ENCODE measurements around the gene ZNRF1.
"Not testable (repeated sequence)": the region's sequence is repeated elsewhere in the genome, so short reads cannot be mapped to it uniquely, and the experiment has no call there.

Gene ZNRF1

DNA sequence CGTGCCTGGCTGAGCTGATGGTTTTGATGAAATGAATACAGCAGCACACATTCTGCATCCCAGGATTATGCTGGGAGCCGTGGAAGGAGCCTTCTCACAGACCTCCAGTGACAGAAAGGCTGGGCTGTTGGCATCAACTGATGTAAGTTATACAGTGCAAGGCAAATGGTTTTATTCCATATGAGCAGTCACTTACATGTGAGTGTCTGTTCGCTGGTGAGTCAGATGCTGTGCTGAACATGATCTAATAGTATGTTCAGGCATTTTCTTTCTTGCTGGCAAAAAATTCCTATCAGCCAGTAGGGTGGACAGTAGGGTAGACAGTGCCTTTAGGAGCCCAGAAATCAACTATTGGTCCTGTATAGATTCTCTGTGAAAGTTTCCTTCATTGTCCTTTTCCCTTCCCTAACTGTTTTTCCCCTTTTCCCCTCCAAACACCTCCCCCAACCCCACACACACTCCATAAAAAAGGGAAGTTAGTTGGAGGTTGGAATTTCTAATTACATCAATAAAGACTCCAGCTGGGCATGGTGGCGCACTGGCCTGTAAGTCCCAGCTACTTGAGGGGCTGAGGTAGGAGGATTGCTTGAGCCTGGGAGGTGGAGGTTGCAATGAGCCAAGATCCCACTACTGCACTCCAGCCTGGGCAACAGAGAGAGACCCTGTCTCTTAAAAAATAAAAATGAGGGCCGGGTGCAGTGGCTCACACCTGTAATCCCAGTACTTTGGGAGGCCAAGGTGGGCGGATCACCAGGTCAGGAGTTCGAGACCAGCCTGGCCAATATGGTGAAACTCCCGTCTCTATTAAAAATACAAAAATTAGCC is 81.6 kb downstream of the ZNRF1 start:
- DNase-seq, result peak; percentile 60

DNA sequence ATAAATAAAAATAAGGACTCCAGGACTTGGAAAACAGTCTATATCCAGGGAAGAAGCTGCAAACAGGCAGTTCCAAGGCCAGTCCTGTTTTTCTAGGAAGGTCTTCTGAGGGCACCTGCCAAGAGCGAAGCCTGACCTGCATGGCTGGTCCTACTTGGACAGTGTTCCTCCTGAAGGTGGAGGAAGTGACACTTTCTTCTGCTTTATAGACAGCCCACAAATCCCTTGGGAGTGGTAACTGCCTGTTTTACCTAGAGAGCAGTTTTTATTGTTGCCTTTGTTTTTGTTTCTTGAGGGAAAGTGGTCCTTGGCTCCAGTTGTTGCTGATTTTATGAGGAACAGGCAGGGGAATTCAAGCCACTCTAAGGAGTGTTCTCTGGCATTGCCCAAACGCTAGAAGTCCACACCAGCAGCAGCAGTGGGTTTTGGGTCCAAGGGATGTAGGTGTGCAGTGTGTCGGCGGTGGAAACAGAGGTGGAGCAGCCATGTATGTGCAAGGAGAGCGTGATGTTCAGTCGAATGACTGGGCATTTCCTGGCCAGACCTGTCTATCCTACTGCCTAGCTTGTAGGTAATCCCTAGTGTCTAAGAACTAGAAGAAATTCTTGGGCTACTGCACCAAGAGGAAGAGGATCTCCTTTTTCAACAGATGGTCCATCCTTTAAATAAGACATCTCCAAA is 82.5 kb downstream of the ZNRF1 start:
- no peak for DNase-seq

DNA sequence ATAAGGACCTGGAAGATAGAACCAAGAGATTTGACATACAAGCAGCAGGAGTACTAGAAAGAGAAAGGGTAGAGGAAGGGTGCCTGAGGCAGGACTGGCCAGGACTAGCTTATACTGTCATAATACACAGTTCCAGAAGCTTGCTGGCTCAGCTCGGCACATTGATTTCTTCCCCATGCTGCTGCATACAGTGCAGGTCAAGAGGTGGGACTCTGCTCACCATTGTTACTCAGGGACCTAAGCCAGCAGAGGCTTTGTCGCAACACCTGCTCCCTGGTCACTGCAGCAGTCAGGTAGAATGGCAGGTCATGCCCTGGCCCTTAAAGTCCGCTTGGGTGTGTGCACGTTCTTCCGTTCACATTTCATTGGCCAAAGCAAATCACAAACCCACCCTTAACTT is 85.0 kb downstream of the ZNRF1 start:
- no peak for DNase-seq

DNA sequence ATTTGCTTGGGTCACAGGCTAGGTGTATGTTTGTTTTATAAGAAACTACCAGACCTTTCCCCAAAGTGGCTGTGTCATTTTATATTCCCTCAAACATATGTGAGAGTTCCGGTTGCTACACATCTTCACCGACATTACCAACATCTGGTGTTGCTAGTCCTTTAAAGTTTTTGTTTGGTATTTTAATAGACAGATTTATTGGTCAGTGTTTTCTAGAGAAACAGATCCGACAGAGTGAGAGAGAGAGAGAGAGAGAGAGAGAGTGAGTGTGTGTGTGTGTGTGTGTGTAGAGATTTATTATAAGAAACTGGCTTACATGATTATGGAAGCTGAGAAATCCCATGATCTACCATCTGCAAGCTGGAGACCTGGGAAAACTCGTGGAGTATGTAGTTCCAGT is 86.7 kb downstream of the ZNRF1 start:
- no peak for DNase-seq

DNA sequence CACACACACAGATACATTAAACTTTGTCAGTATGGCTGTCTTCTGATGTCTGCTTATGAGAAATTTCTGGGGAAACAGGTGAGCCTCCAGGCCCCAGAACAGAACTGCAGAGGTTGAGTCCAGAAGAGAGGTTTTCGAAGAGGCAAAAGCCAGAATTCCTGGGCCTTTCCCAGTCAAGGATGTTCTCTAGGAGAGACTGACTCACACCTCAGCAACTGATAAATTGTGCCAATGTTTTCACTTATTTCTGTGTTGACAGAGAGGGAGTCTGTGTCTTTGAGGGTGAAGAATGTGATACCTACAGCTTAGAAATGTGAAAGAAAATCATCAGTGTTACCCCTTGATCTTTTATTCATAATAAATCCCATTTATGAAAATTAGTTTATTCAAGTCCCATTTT is 87.5 kb downstream of the ZNRF1 start:
- peak; percentile 17 for DNase-seq

DNA sequence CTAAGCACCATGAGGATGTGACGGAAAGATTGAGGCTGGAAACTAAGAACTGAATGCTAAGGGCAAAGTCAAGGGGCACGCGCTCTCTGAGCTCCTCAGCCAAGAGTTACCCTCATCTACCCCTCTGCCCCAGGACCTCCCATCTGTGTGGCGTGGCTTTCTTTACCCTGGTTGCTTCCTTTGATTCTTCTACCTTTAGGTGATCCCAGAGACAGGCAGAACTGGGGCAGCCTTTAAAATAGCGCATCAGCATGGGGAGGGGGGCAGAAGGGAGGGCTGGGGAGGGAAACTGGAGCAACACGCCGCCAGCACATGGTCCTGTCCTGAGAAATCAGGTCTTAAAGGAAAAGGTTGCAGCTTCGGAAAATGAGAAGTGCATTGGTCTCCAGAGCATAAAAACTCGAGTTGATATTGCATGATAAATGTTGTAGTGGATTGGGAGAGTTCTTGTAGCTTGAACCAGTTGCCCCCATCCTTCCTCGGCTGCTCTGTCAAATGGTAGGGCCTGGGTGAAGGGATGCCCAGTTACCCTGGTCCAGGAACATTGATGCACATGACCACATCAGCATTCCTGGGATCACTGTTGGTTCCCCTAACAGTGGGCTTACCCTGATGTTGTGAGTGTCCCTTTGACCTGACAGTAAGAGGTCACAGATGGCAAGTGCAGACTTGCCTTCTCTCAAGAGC is 88.0 kb downstream of the ZNRF1 start:
- DNase-seq, result no peak

DNA sequence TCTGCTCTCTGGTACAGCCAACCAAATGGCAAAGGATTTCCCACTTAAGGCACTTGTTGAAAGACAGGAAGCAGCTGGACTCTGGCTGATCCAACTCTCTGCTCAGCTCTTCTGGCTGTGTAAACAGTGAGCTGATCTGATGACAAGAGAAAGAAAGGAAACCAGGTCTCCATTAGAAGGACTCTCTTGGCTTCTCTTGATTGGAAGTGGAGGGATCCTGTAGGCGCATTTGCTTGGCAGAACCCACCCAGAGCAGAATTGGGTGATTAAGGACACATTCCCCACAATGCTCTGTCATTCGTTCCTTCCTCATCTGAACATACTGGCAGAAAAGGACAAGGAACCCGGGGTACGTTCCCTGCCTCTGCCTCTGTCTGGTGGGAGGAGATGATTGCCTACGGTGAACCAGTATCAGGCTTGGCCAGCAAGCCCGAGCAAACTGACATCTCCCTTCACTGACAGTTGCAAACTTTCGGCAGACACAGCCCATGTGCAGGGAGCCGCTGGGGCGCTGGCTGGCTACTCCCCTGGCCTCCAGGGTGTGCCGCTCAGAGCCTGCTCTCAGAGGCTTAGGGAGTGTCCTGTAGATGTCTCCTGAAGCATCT is 88.7 kb downstream of the ZNRF1 start:
- peak; percentile 19 for DNase-seq

DNA sequence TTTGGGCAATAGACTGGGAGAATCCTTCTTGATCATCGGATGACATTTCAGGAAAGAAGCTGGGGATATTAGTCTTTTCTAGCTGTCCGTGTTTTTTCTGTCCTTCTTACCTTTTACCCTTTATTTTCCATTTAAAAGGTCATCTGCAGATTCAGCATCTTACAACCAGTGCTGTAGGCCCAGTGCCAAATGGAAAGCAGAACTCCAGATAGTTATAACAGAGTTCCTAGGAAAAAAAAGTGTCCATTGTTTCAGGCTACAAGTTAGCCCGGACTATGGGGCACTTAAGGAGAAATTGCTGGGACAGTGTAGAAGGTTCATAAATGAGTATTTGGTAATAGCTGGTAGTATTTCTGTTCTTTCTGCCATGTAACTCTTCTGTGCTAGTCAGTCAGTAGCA is 89.4 kb downstream of the ZNRF1 start:
- DNase-seq, result no peak

DNA sequence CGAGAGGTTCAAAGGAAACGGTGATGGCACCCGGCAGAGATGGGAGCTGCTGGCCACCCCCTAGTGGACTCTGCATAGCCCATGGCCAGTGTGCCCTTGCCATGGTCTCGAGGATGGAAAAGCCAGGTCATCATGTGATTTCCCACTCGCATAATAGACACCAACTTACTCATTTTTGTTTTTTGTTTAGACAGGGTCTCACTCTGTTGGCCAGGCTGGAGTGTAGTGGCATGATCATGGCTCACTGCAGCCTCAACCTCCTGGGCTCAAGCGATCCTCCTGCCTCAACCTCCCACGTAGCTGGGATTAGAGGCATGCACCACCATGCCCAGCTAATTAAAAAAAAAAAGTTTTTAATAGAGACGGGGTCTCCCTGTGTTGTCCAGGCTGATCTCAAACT is 90.1 kb downstream of the ZNRF1 start:
- DNase-seq, result no peak

DNA sequence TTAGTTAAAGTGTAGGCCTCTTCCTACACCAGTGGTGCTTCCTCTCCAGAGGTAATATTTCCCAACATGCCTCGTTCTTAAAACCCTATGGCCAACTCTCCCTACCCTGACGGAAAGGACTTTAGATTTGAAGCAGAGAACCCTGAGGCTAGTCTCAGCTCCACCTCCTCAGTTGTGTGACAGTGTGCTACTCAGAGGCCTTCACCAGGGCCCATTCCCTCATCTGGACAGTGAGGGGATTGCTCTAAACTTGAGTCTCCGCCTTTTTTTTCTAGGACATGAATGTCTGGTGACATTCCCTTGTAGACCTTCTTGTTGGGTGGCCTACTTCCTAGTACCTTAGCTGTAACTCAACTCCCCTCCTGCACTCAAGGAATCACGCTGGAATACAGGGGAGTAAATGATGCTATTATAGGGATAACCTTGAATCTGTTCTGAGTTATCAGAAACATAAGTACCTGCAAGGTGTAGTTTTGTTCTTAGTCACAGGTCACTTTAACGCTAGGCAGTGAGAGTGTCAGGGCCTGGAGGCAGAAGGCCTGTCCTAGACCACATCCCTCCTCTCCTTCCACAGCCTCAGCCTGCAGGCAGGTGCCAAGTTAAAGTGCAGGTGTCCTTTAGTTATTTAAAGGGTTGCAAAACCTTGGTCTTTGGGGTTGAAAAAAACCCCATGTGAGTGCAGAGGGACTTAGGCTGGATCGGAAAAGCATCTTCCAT is 90.8 kb downstream of the ZNRF1 start:
- DNase-seq, result no peak

DNA sequence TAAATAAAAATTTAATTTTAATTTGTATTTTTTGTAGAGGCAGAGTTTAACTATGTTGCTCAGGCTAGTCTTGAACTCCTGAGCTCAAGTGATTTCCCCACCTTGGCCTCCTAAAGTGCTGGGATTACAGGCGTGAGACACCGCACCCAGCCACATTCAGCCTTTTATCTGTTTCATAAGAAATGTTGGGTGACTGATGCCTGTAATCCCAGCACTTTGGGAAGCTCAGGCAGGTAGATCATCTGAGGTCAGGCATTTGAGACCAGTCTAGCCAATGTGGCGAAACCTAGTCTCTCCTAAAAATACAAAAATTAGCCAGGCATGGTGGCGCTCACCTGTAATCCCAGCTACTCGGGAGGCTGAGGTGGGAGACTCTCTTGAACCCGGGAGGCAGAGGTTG is 92.1 kb downstream of the ZNRF1 start:
- DNase-seq, result not testable (repeated sequence)

DNA sequence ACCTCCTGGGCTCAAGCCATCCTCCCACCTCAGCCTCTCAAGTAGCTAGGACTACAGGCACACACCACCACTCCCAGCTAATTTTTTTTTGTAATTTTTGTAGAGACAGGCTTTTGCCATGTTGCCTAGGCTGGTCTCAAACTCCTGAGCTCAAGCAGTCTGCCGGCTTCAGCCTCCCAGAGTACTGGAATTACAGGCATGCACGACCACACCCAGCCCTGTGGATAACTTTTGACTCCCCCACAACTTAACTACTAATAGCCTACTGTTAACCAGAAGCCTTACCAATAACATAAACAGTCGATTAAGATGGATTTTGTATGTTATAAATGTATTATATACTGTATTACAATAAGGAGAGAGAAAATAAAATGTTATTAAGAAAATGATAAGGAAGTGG is 92.8 kb downstream of the ZNRF1 start:
- DNase-seq, result peak; percentile 35

DNA sequence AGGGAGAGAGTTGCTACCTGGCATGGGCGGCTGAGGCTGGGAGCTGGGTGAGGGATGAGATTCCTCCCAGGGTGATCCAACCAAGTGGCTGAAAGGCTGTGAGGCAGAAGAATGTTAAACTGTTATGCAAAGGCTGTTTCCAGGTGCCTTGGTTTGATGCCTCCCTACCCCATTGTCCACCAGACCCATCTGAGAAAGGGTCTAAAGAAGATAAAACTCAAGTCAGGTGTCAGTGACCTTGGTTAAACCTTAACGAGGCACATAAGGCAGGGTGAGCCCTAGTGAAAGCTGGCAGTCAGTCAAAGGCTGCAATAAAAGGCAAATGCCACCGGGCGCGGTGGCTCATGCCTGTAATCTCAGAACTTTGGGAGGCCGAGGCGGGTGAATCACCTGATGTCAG is 94.0 kb downstream of the ZNRF1 start:
- DNase-seq, result no peak

DNA sequence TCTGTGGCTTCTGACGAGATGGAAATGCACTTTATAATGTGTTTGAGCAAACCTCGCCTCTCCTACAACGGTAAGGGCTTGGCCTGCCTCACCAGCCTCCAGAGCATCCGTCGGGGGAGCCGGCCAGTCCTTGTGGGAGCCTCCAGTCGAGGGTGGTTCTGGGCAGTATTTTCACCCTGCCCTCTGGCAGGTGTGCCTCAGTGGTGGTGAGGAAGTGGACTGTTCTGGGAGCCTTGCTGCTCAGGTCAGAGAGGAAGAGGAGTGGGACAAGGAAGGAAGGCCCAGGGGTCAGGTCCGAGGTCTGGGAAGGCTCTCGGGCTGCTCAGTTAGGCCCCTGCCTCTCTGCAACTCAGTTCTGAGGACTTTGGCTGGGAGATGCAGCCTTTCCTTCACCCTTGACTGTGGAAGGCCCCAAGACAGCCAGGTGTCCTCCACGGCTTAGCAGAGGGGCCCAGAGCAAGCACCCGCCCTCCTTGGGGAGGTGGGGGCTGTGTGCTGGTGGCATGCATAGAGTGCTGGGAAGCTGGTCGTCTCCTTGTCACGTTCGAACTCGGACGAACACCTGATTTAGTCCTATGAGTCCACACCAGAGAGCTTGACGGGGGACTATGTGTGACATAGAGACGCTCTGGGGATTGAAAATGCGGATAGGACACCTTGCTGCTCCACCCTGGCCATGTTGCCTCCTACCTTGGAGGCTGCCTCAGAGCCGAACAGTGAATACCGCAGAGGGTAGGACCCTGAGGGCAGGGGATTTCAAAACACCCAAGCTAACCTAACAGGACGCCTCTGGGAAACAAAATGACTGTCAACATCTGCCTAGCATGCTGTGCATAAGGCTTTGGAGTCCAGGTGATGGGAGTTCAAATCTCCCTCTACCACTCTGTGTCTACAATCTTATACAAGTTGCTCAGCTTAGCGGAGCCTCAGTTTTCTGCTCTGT is 95.0 kb downstream of the ZNRF1 start:
- DNase-seq, result no peak

DNA sequence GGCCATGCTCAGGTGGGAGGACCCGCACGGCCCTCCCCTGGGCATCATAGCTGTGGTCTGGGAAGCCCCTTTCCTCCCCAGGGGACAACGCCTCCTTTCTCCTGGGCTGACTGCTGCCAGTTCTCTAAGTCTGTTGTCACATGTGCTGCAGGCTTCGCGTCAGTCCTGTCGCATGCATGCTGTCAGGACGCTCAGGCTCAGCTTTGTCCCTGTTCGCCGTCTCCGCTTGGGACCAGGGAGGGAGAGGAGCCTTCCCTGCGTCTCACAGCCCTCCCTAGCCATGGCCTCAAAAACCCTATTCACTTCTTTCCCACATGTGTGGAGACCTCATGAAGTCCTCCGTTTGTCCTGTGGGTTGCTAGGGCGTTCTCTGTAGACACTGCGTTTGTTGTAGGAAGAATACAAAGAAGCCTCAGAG is 96.4 kb downstream of the ZNRF1 start:
- no peak for DNase-seq

DNA sequence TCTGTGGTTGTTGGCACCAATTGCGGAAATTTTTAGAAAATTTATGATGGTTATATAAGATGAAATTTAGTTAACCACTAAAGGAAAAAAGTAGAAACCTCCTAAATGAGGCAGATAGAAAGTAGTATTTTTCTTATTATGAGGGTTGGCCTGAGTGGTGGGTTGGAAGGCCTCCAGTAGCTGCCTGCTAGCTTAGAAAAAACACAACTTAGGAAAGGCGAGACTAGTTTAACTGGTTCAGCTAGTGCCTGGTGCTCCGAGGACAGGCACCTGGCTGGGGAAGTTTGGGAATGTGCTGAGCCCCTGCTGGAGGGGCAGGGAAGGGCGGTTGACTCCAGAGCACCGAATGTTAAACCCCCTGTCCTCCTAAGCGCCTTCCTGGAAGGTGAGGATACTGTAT is 97.8 kb downstream of the ZNRF1 start:
- no peak for DNase-seq

DNA sequence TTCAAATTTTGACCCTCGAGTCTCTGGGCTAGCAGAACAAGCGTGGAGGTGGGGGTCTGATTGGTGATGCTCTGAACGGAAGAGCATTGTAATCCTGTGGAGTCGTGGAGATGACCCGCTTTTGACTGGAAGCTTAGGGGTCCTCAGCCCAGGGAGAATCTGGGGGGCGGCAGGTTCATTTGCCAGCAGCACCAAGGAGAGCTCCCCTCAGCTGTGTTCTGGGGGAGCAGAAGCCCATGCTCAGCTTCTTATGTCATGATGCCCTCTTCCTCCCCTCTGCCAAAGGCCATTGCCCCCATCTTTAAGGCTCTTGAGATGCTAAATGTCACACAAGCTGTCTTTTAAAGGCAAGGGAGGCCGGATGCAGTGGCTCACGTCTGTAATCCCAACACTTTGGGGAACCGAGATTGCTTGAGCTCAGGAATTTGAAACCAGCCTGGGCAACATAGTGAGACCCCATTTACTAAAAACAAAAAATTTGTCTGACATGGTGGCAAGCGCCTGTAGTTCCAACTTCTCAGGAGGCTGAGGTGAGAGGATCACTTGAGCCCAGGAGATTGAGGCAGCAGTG is 98.5 kb downstream of the ZNRF1 start:
- no peak for DNase-seq

DNA sequence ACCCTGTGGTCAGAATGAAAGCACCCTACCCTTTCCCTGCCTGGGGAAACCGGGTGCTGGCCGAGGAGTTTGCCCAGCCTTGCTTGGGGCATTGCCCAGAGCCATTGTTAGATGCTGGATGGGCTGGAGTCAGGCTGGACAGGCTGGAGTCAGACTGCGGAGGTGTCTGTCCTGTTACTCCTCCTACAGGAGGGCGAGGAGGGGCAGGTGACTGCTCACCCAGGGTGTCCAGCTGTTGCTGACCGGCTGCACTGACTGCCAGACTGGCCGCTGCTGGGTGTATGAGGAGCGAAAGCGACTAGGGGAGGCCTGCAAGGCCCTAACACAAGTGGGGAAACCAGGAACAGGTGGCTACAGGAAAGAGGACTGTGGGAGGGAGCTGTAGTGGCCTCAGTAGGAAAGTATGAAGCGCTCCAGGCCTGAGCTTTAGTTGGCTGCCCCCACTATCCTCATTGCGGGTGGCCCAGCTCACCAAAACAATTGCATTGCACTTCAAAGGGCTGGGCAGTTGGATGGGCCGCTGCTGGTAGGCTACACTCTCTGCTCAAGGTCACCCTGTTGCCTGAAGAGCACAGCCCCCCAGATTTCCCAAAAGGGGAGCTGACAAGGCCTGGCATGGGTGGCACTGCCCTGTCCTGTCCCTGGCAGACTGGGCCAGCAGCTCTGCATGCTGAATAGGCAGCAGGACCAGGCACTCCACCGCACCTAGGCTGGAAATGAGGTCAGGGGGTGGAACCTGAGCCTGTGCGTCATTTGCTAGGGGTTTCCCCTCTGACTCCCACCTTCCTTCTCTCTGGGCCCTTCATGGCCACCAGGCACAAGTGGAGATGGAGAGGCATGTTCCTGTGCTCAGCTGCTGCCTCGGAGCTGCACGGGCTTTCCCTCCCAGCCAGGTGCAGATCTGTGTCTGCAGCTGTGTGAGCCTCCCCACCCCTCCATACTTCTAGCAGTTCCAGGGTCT is 99.4 kb downstream of the ZNRF1 start:
- DNase-seq, result no peak

DNA sequence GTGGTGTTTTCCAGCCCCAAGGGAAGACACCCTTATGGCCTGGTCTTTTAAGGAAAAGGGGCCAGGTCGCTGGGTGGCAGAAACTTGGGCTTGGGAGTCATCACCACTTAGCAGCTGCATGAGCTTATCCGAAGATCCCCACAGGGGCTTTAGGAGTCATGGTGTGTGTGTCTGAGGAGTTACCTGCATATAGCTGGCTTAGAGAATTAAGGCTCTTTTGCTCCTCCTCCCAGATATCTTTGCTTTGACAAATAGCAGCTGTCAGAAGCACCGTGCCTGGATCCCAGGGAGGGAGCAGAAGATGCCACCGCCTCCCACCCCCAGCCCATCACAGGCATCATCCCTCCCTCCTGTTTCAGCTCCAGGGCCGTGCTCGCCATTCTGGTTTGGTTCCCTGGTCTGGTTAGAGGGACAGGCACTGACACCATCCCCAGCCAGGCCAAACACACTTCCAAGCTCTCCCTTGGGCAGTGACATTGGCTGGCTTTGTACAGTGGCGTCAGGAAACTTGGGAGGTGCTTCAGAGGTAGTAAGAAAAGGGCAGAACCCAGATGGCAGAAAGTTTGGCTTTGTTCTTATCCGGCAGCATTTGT is 100.3 kb downstream of the ZNRF1 start:
- DNase-seq, result no peak
